CD14-positive monocyte (primary cell): Measurements from ENCODE around the gene ITGB8. TPM values are rescaled to one million over a fixed set of nuclear protein-coding genes. Genes with fewer than 3 reads are reported as not detected.
A peak's percentile ranks its signal among the peaks of the same experiment; 100 is the strongest.

ENCODE experiments used
- DNase-seq, 3 donors: peaks; one replicate each; pipeline ENCODE4 v3.0.0-alpha.2; 2011 to 2022
- H2AFZ ChIP-seq: 2 replicates; pipeline ENCODE4 v1.6.0; 2012; ENCODE audit warnings: mild to moderate bottlenecking, low read depth, low read length, inconsistent platforms; ENCODE audit not compliant: insufficient read depth, poor library complexity, severe bottlenecking
- H3K27ac ChIP-seq, 2 donors: 1 replicate in 1 of 2; 2 replicates in 1 of 2; pipeline ENCODE4 v1.5.1; 2012 to 2013; ENCODE audit warnings: low read length in 2 of 2, control low read depth in 1 of 2, inconsistent platforms in 1 of 2, low read depth in 1 of 2, mild to moderate bottlenecking in 1 of 2
- H3K27me3 ChIP-seq, 2 donors: one replicate each; pipeline versions ENCODE4 v1.6.0 to v1.6.1; 2011 to 2013; ENCODE audit warnings: low read length in 2 of 2; ENCODE audit not compliant: control insufficient read depth in 2 of 2, insufficient read depth in 2 of 2
- H3K36me3 ChIP-seq, 2 donors: replicated peaks in 1 of 2; 1 replicate in 1 of 2; 2 replicates in 1 of 2; pipeline versions ENCODE4 v1.5.1 to v1.6.1; 2012 to 2013; ENCODE audit warnings: low read length in 2 of 2, control low read depth in 1 of 2, inconsistent platforms in 1 of 2, mild to moderate bottlenecking in 1 of 2; ENCODE audit not compliant: insufficient read depth in 2 of 2, control insufficient read depth in 1 of 2
- H3K4me1 ChIP-seq, 2 donors: 1 replicate in 1 of 2; 2 replicates in 1 of 2; pipeline versions ENCODE4 v1.5.1 to v1.6.1; 2012 to 2013; ENCODE audit warnings: low read length in 2 of 2, control low read depth in 1 of 2, inconsistent platforms in 1 of 2, mild to moderate bottlenecking in 1 of 2, moderate library complexity in 1 of 2; ENCODE audit not compliant: insufficient read depth in 2 of 2, control insufficient read depth in 1 of 2
- H3K4me2 ChIP-seq: replicated peaks from 2 replicates; pipeline ENCODE3; 2012; ENCODE audit warnings: low read length, moderate library complexity, mild to moderate bottlenecking; ENCODE audit not compliant: poor library complexity, severe bottlenecking; ENCODE audit errors: extremely low read depth
- H3K4me3 ChIP-seq, 3 experiments: fragments of 200-600 bp in 1 of 3; sonication (generic) in 1 of 3; replicated peaks in 1 of 3; 1 replicate in 2 of 3; 2 replicates in 1 of 3; pipeline ENCODE4 v1.5.1; 2011 to 2013; ENCODE audit warnings: low read length in 3 of 3, mild to moderate bottlenecking in 3 of 3, control low read depth in 2 of 3, low read depth in 2 of 3, inconsistent platforms in 1 of 3, moderate library complexity in 1 of 3
- H3K79me2 ChIP-seq: 2 replicates; pipeline ENCODE4 v1.6.0; 2012; ENCODE audit warnings: mild to moderate bottlenecking, control low read depth, inconsistent platforms, low read length, moderate library complexity; ENCODE audit not compliant: insufficient read depth
- H3K9ac ChIP-seq: 2 replicates; pipeline ENCODE4 v1.6.0; 2017; ENCODE audit warnings: low read length, mild to moderate bottlenecking; ENCODE audit not compliant: insufficient read depth, poor library complexity, severe bottlenecking
- H3K9me3 ChIP-seq, 2 donors: replicated peaks in 1 of 2; 1 replicate in 1 of 2; 2 replicates in 1 of 2; pipeline versions ENCODE4 v1.5.1 to v1.6.1; 2012 to 2013; ENCODE audit warnings: low read length in 2 of 2, control low read depth in 1 of 2; ENCODE audit not compliant: control insufficient read depth in 1 of 2, insufficient read depth in 1 of 2
- H4K20me1 ChIP-seq: 2 replicates; pipeline ENCODE4 v1.6.0; 2012; ENCODE audit warnings: mild to moderate bottlenecking, low read length, control low read depth, moderate library complexity; ENCODE audit not compliant: insufficient read depth
- H3K27ac Mint-ChIP-seq, 7 donors: one replicate each; pipeline ENCODE4 v1.8.0; 2020; ENCODE audit warnings: mild to moderate bottlenecking in 7 of 7, mixed read lengths in 7 of 7, moderate library complexity in 6 of 7, inconsistent platforms in 2 of 7
- H3K27me3 Mint-ChIP-seq, 3 donors: one replicate each; pipeline ENCODE4 v1.8.0; 2021 to 2022; ENCODE audit warnings: low read depth in 3 of 3, mild to moderate bottlenecking in 3 of 3, mixed read lengths in 3 of 3, moderate library complexity in 3 of 3, inconsistent platforms in 1 of 3
- H3K36me3 Mint-ChIP-seq, 2 donors: one replicate each; pipeline ENCODE4 v1.8.0; 2020; ENCODE audit warnings: mixed read lengths in 2 of 2, inconsistent platforms in 1 of 2, mild to moderate bottlenecking in 1 of 2
- H3K4me1 Mint-ChIP-seq: one replicate; pipeline ENCODE4 v1.8.0; 2020; ENCODE audit warnings: mild to moderate bottlenecking, mixed read lengths
- H3K4me3 Mint-ChIP-seq, 2 donors: one replicate each; pipeline ENCODE4 v1.8.0; 2020; ENCODE audit warnings: mild to moderate bottlenecking in 2 of 2, mixed read lengths in 2 of 2, moderate library complexity in 1 of 2
- H3K9me3 Mint-ChIP-seq, 7 donors: one replicate each; pipeline ENCODE4 v1.8.0; 2020 to 2022; ENCODE audit warnings: mixed read lengths in 7 of 7, mild to moderate bottlenecking in 6 of 7, moderate library complexity in 6 of 7, inconsistent platforms in 2 of 7
- CTCF ChIP-seq: fragments of 200-600 bp; IDR thresholded peaks from one replicate; pipeline ENCODE4 v1.8.0; 2022; ENCODE audit warnings: antibody characterized with exemption, mild to moderate bottlenecking
- WGBS: methylation state at CpG from one replicate; pipeline ENCODE4 v1.1.5; 2013; ENCODE audit warnings: missing lambda C conversion rate; ENCODE audit not compliant: insufficient coverage; 5-methylcytosine and 5-hydroxymethylcytosine counted together
- intact Hi-C, 2 donors: fragments of 100-400 bp; cut with micrococcal nuclease; formaldehyde crosslinking; loops; one replicate each; pipeline versions ENCODE4 v1.15.0 to v1.15.1; 2023
- polyA plus RNA-seq, 3 donors: library from polyadenylated mRNA; depleted of rRNA in 1 of 3; unstranded in 2 of 3; stranded (reverse) in 1 of 3; fragments of 300-500 nt in 2 of 3; fragments of >200 nt in 1 of 3; fragmentation: Illumina TruSeq in 2 of 3; gene quantifications; 1 replicate in 2 of 3; 2 replicates in 1 of 3; pipeline ENCODE4 v1.2.3, GENCODE V29; 2012 to 2021

Gene ITGB8
- polyA plus RNA-seq, 3 donors = 0.01 to 0.28 (median 0.19) TPM

- Histone ChIP-seq H3K9ac (no peak overlapping the region), H3K27ac (no peak overlapping the region), H3K4me2 (no peak overlapping the region), H4K20me1 (no peaks in the 10 kb centered on the region), H3K4me1 (no peaks in the 10 kb centered on the region), H3K27me3 (no peaks in the 10 kb centered on the region), H3K79me2 (no peaks in the 10 kb centered on the region), H3K36me3 (no peaks in the 10 kb centered on the region), H3K4me3 (no peak overlapping the region), H3K9me3 (no peaks in the 10 kb centered on the region), H2AFZ (no peak overlapping the region)
- Mint-ChIP-seq H3K4me3 (no peak overlapping the region), H3K27ac (no peak overlapping the region), H3K36me3 (no peaks in the 10 kb centered on the region), H3K27me3 (peaks cover 0 to 2% (median 2%) of the 10 kb centered on the region in 3 donors), H3K4me1 (no peaks in the 10 kb centered on the region), H3K9me3 (no peaks in the 10 kb centered on the region)
- intact Hi-C loops = no loop called here
- TF ChIP-seq CTCF = no peak
- DNase-seq = peak in 1 of 3 donors; percentile 59
Measured at GRCh38 chr7:20284771-20285143, 45.9 kb upstream of the ITGB8 start.

- DNase-seq = no peak
- Histone ChIP-seq H4K20me1 (no peaks in the 10 kb centered on the region), H2AFZ (no peak overlapping the region), H3K4me2 (no peak overlapping the region), H3K4me1 (no peaks in the 10 kb centered on the region), H3K36me3 (no peaks in the 10 kb centered on the region), H3K27ac (no peak overlapping the region), H3K79me2 (no peaks in the 10 kb centered on the region), H3K27me3 (no peaks in the 10 kb centered on the region), H3K9ac (no peak overlapping the region), H3K4me3 (no peak overlapping the region), H3K9me3 (no peaks in the 10 kb centered on the region)
- no CpG with 5 or more reads among the region's 2 CpGs for WGBS
- no peak overlapping the region for H3K27ac Mint-ChIP-seq
- no peak for TF ChIP-seq CTCF
- no peak overlapping the region for H3K4me3 Mint-ChIP-seq
- peaks cover 2% of the 10 kb centered on the region for H3K4me1 Mint-ChIP-seq
- intact Hi-C loops = no loop called here
- H3K9me3 Mint-ChIP-seq = no peaks in the 10 kb centered on the region
- H3K36me3 Mint-ChIP-seq = no peaks in the 10 kb centered on the region
- peaks cover 0 to 2% (median 2%) of the 10 kb centered on the region in 3 donors for H3K27me3 Mint-ChIP-seq
Measured at GRCh38 chr7:20287317-20287716, 43.4 kb upstream of the ITGB8 start.
